Right forelimb (tissue), 1 donor: Measurements from ENCODE around the gene RERG.

Experiments
- DNase-seq: peaks from one replicate; pipeline ENCODE4 v3.0.0-alpha.2; 2018

Gene RERG

DNA sequence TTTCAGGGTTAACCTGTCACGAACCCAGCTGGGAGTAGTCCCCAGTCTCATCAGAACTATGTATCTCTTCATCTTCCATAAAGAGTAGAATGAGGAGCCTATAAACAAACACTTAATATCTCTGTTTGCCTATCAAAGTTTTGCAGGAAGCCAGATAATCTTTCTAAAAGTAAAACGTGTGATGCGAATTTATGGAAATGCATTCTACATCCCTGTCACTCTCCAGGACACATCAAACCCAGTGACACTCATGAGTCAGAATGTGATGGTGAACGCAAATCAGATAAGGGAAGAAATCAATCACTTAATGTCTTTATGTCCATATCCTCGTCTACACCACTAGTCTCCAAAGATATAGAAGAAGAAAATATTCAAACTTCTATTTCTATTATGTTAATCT, 37.4 kb downstream of the RERG start:
- DNase-seq: no peak

DNA sequence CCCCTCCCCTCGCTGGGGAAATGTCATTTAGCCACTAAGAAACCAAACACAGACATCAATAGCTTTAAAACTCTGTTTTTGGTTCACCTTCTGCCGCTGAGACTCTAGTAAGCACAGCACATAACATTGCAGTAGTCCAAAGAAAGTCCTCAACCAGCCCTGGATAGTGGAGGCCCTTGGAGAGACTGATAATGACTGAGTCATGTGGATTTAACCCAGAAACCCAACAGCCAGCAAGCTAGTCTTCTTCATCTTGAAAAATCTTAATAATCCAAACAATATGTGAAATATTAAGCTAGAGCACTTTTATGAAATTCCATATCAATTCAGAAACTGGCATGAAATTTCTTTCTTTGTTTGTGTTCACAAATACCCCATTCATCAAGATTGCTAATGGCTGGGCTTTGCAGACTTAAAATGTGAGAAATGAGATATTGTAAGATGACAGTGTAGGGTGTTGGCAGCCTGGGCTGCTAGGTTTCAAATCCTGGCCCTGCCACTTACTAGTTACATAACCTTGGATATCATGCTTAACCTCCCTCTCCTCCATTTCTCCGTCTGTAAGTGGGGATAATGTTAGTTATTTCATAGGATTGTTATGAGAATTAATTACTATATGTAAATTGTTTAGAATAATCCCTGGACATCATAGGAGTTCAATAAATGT, 40.1 kb downstream of the RERG start:
- DNase-seq: no peak

DNA sequence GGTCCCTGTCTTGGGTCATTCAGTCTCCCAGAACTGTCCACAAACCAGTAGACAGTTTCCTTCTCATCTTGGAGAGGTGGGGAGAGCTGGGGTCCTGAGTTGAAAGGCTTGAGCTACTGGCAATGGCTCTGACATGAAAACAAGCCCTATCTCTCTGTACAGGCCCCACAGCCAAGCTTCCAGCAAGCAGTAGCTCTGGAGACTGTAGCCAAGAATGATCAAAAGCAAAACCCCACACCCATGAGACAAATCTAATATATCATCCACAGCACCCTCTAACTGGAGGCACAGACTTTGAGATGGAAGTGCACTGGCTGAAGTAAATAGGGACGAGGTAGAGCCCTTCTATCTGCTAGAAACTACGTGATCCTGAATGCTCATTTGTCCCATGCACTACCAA, 40.9 kb downstream of the RERG start:
- DNase-seq: no peak

DNA sequence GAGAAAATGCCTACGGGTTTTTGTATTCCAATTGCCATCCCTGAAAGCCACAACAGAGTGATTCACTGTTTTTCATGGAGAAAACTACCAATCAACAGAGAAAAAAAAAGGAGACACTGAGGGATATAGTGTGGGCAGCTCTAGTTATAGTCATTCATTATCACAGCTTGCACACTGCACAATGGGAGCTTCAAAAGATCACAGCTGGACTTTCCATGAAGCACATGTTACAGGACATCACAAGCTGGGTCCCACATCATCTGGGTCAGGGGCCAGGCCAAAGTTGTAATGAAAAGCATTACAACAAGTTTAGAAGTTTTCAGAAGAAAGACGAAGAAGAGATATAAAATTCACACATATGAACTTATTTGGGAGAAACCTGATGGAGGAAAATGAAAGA, 41.5 kb downstream of the RERG start:
- DNase-seq: no peak

DNA sequence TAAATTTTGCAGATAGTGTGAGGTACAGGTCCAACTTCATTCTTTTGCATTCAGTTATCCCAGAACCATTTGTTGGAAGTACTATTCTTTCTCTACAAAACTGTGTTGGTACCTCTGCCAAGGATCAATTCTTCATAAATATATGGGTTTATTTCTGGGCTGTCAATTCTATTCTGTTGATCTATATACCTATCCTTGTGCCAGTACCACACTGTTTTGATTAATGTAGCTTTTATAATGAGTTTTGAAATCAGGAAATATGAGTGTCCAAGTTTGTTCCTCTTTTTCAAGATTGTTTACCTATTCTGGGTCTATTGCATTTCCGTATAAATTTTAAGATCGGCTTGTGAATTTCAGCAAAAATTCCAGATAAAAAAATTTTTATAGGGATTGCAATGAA, 48.1 kb downstream of the RERG start:
- no peak for DNase-seq

DNA sequence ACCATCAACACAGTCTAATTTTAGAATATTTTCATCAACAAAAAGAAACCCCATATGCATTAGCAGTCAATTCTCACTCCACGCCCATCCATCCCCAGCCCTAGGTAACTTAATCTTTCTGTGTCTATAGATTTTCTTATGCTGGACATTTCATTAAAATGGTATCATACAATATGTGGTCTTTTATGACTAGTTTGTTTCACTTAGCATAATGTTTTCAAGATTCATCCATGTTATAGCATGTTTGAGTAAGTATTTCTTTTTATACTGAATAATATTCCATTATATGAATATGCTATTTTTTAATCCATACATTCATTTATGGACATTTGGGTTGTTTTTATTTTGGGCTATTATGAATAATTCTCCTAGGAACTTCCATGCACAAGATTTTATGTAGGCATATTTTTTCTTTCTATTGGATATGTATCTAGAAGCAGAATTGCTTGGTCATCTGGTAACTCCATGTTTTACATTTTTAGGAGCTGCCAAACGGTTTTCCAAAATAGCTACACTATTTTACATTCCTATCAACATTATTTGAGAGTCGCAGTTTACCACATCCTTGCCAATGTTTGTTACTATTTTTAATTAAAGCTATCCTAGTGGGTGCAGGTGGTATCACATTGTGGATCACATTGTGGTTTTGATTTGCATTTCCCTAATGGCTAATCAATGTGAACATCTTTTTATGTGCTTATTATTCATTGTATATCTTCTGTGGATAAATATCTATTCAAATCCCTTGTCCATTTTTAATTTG, 49.0 kb downstream of the RERG start:
- no peak for DNase-seq

DNA sequence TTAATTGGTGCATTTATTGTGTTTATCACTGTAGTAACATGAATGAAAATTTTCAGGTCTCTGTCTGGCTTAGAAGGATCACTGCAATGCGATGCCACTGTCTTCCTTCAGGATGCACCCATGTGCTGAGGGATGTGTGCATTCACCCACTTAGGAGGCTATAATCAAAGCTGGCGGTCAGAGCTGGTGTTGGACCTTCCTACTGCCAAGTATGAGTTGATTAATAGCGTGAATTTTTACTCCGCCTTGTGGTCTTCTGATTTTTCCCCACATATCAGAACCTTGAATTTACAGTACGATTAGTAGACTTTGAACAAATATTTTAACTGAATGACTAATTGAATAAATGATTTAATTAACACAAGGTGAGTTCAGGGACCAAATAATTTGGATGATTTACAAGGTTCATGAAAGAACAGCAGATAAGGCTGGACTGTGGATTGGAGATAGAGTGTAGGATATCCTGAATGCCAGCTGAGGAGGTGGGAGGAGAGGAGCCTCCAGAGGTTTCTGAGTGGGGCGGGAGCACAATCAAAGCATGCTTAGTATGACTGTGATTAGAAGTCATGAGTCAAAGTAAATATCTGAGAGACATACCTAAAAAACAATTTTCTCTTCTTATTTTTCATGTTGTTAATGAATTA, 50.1 kb downstream of the RERG start:
- no peak for DNase-seq

DNA sequence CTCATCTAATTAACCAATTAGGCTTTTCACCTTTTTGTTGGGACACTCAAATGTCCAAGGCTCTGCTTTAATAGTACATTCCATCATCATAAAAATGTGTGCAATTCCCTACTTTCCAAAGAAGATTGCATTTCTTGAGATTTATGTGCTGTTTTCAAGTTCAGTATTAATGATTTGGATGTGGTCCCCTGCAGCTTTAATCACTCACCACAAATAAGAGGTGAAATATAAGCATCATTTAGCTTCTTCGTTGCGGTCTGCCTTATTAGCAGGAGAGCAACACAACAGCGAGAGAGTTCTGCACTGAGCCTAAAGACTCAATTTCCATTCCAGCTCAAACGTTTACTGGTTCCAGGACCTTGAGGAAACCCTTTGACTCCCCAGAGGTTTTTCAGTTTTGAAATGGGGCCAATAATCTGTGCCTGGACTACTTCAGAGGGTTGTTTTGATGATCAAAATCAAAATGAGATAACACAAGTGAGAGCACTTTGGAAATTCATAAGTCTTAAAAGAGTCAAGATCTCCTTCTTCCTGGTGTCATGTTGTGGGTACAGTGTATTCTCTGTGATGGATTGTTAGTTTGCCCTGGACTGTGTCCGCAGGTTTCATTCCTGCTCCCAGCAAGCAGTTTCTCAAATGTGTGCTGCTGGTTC, 53.1 kb downstream of the RERG start:
- DNase-seq: no peak

DNA sequence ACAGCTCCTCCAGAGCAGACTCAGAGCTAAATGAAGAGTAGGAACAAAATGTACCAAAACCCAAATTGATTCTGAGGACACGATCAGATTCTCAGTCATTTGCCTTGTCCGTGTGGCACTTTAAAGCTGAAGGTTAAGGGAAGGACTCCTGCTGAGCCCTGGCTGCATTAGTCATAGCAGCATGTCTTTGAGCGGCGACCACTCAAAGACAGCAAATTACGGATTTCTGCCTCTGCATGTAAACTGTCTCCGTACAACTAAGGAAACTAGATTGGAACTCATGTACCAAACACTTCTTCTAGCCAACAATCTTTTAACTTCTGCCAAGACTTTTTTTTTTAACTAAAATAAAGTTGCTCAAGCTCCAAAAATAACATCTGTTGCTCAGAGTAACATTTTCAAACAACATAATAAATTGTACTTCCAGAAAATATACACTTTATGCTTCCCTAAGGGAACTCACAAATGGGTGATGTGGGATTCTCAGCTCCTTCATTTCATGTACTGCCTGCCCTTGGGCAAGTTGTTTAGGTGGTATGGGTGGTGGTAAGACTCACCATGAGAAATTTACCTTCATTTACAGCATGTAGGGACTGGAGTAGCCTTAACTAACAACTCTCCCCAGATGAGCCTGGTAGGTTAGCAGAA, 56.1 kb downstream of the RERG start:
- DNase-seq: no peak

DNA sequence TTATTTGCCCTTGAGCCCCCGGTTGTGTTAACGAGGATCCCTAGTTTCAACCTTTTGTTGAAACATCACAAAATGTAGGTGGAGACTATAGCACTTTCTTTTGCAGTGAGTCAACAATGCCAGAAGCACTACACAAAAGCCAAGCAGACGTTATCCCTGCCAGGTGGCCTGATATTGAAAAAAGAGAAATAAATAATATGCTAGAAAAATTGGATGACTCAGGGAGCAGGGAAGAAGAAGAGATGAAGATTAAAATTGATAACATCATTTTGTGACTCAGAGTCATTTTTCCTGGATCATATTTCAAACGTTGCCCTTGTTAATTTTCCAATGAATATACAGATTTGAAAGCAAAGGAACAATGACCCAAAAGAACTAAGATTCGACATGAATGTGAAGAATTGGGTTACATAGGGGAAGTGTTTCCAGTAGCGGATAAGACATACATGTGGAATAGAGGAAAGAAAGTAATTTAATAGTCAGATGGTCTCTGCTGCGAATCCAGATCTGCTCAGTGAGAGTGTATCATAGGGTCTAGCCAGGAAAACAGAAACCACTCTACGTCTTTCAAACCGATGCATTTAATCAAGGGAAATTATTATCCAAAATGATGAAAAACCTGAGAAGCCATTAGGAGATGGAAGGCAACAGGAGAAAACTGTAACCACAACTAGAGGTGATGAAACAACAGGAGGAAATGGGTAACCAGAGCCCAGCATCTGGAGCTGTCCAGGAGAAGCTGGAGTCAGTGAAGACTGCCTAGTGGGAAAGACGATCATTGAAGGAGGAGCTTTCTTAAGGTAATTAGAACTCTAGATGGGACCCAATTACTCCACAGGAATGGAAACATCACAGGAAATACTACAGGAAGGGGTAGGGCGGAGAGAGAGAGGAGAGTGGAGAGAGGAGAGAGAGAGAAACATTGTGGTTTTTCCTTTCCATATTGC, 57.9 kb downstream of the RERG start:
- no peak for DNase-seq

DNA sequence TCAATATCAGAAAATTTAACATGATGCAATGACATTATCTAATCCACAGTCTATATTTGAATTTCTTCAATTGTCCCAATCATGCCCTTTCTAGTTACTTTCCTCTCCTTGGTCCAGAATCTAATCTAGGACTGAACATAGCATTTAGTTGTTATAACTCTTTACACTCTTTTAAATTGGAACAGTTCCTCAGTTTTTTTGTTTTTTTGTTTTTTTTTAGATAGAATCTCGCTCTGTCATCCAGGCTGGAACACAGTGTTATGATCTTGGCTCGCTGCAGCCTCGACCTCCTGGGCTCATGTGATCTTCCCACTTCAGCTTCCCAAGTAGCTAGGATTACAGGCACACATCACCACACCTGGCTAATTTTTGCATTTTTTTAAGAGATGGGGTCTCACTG, 63.1 kb downstream of the RERG start:
- no peak for DNase-seq

DNA sequence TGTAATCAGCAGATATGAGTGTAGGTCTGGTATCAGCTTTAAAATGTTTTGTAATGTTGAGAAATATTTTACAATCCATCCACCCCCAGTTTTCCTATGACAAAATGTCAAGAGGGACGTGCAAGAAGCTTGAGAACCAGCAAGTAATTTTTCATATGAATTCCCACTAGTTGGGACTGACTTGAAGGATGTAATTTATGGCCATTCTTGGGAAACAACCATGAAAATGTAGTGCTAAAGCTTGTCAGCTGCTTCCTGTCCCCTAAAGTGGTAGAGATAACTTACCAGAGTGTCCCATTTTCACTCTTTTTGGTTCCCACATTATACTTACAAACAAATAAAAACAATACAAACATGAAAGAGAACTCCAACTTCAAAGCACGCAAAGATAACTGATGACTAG, 63.9 kb downstream of the RERG start:
- no peak for DNase-seq

DNA sequence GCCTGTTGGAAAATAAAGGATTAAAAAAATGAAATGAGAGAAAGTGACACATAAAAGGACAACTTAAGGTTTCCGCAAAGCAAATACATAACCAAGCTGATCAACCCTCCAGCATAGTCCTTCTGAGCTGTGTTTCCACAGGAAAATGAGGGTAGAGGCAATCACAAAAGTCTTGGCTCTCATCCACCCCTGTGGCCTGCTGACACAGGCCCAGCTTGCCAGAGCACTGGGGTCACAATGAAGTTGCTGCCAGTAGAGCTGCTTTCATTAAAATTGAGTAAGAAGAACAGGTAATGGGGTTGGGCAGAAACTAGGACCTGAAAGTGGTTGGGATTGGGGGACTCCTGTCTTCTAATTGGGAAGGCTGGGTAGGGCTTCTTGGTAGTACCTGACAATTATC, 65.9 kb downstream of the RERG start:
- DNase-seq: no peak

DNA sequence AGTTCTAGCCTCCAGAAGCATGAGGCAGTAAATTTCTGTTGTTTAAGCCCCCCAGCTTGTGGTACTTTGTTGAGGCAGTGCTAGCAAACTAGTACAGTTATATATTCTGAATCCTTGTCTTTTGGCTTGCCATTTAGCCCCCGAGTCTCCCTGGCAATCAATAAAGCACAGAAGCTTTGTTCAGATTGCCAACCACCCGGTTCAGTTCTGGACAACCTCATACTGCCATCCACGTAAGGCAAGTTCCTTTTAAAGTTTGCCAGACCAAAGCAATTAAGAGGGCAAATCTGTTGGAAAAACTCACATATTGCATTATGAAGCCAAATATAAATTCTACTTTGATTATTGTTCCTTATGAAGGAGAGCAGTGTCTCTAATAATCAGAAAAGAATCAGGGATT, 67.1 kb downstream of the RERG start:
- DNase-seq: no peak

DNA sequence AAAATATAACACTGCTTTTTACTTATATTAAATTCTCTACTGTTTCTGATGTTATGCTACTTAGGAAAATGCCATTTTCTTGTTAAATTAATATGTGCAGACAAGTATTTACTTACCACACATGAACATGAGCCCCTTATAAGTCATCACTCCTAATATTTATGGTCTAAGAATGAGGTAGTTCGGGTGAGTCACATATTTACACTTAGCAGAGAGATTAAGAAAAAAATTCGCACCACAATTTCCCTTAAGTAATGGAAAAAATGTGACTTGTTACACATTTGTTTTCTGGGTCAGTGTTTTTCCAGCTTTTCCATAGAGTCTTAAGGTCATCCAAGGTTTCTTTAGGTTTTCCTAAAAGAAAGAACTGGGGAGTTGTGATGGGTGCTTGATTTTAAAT, 68.3 kb downstream of the RERG start:
- DNase-seq: no peak

DNA sequence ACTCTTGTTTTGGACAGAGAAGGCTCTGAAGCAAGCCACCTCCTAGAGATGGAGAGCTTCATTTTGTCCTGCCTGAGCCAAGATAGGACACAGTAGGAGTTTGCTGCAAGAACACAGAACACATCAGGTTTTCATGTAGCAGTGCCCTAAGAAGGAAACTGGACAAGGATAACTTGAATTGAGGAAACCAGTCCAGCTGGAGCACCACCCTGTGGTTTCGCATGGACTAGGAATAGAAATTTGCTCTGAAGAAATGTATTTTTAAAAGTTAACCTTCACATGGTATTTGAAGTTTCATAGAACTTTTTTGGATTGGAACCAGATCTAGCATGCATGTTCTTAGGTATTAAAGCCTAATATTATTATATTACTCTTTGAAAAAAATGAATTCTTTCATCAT, 68.8 kb downstream of the RERG start:
- no peak for DNase-seq

DNA sequence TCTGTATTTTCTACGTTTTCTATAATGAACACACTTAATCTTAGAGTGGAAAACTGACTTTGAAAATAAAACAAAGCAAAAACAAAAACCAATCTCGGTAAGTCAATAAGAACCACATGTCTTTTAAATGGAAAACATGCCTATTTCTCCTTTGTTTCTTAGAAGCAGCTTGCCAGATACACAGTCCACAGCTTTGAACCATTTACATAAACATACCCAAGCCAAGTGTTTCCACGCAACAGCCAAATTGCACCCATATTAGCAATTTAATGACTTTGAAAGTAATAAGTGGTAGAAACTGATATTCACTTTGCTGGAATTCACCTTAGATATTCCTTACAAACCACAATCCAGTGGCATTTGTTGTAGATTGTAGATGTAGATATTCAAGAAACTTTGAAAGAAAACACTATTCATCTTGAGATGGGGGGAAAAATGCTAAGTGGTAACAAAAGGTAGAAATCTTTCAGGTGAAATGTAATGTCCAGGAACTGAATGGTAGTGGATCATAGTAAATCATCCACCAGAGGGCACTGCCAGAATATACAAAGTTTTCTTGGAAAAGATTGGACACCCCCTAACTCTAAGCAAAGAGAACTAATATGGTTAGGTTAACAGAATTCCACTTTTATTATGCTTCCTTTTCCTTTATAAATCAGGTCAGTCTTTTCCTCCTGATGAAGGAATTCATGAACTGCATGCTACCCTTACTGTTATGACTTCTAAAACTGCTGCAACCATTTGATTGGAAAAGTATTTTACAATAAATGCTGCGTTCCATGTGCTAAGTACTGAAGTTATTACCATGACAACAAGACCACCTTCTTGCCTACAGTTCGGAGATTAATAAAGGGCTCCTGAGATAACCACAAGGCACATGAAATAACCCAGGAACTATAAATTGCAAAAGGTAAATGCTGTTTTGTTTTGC, 69.8 kb downstream of the RERG start:
- no peak for DNase-seq

DNA sequence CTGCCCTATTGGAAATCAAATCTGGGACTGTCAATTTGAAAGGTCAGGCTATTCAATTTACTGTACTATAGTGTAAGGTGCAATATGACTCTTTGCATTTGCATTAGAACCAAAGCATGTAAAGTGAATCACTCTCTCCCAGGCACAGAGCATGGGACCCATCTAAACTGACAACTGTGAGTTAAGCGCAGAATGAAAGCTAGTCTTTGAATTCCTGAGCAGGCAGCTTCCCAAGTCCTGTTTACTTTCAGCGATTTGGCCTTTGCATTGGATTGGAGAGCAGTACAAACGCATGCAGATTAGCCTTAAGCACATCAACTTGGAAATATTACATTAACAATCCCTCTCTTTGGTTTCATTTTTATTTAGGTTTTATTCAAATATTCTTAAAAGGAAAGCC, 74.6 kb downstream of the RERG start:
- no peak for DNase-seq

DNA sequence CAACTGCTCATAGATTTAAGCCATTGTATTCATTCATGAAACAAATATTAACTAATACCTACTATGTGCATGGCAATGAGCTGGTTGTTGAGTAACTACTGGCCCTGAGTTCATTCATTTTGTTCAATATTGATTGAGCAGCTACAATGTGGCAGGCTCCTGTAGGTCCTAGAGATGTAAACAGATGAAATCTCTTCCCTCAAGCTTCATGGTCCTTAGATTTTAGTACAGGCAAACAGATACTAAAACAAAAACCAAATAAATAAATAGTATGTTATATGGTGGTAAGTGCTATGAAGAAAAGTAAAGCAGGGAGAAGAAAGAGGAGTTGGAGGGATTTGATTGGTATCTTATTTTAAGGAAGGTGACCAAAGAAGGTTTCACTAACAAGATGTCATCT, 77.8 kb downstream of the RERG start:
- DNase-seq: no peak

DNA sequence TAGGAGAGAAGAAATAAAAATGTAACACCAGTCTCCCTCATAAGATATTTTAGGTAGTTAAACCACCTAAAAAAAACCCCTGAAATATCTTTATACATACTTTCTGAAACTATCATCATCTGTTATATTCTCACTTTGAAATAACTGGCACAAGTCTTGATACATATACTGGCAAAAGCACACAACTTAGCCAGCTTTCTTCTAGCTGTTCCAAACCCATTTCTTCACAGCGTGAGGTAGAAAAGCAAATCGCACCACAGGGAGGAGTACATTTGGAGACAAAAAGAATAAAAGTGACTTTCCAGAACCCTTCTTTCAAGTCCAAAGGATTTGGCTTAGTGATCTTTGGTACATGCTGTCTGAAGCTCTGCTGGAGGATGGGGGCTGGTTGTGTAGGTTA, 78.5 kb downstream of the RERG start:
- DNase-seq: no peak

DNA sequence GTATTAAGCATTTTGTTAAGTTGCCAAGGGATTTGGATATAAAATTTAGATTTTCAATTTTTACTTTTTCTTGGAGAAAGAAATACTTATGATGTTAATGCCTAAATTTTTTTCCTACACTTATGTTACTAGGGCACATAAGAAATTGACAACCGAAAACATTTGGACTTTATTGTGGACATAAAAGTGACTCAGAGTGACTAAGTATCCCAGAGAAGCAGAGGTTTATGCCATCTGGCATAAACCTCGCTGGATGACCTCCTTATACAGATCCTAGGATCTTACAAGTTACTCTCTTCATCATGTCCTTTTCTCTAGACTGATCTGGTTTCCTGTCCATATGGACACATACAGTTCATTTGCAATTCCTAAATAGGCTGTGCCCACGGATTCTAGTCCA, 89.8 kb downstream of the RERG start:
- DNase-seq: no peak
